PC-9 (cell line): ENCODE data around the gene KCNJ18.

Source experiments
- CTCF ChIP-seq: fragments of 200-600 bp; sonication (generic); conservative IDR thresholded peaks from 2 replicates; pipeline ENCODE4 v1.6.1; 2017; ENCODE audit warnings: mixed run types, antibody characterized with exemption, mild to moderate bottlenecking, moderate library complexity
- EZH2 ChIP-seq: fragments of 200-600 bp; sonication (generic); IDR thresholded peaks from 2 replicates; pipeline ENCODE4 v1.8.0; 2017; ENCODE audit warnings: antibody characterized with exemption, low read depth

- no peak for TF ChIP-seq CTCF
- TF ChIP-seq EZH2, result no peak
These were observed 15.0 kb upstream of the KCNJ18 start for GRCh38 chr17:21677126-21677910.
